Endothelial cell of umbilical vein (primary cell): ENCODE measurements around the gene TP53BP1.

Experiments used
- CTCF ChIP-seq, 2 donors: IDR thresholded peaks; 1 replicate in 1 of 2; 2 replicates in 1 of 2; pipeline ENCODE4 v1.5.1; 2011; ENCODE audit warnings: low read length in 2 of 2, mild to moderate bottlenecking in 2 of 2, moderate library complexity in 2 of 2, control low read depth in 1 of 2, inconsistent platforms in 1 of 2, low read depth in 1 of 2; ENCODE audit not compliant: insufficient read depth in 1 of 2; ENCODE audit errors: extremely low read depth in 1 of 2
- EZH2 ChIP-seq: IDR thresholded peaks from 2 replicates; pipeline ENCODE4 v1.6.1; 2012; ENCODE audit warnings: borderline replicate concordance, low read depth, mild to moderate bottlenecking, moderate library complexity, low read length, inconsistent platforms; ENCODE audit not compliant: severe bottlenecking
- JUN ChIP-seq: IDR thresholded peaks from 2 replicates; pipeline ENCODE4 v1.6.1; 2011; ENCODE audit warnings: borderline replicate concordance, low read depth; ENCODE audit not compliant: insufficient read length, insufficient read depth
- MYC ChIP-seq: IDR thresholded peaks from one replicate; pipeline ENCODE4 v1.6.1; 2011; ENCODE audit warnings: mild to moderate bottlenecking, low read depth, low read length
- POLR2A ChIP-seq: IDR thresholded peaks from 2 replicates; pipeline ENCODE4 v1.6.1; 2012; ENCODE audit warnings: low read depth, mild to moderate bottlenecking, control low read depth, low read length
- POLR2AphosphoS5 ChIP-seq: IDR thresholded peaks from 2 replicates; pipeline ENCODE4 v1.6.1; 2012; ENCODE audit warnings: low read depth, mild to moderate bottlenecking, control low read depth, low read length, moderate library complexity; ENCODE audit not compliant: insufficient read depth

- TF ChIP-seq POLR2A (no peak), CTCF (IDR thresholded peaks at IDR 0.05; ENCODE audit: extremely low read depth in 1 of 2, insufficient read depth in 1 of 2, low read depth in 1 of 2, low read length in 2 of 2) (no peak), POLR2AphosphoS5 (no peak), EZH2 (no peak), JUN (no peak), MYC (no peak)
Observed at GRCh38 chr15:43513550-43513949, 20.6 kb upstream of the TP53BP1 start.
